DMS153 treated with DMSO at 0.1 percent for 48 hours (cell line): ENCODE data around the gene C10orf105.

Experiments used
- DNase-seq: peaks from one replicate; lab custom pipeline; 2025; ENCODE audit not compliant: unreplicated experiment; lab: John Stamatoyannopoulos, UW

The C10orf105 gene

GRCh38 chr10:71717056-71717455 lies 2.5 kb downstream of the C10orf105 start:
- no peak for DNase-seq

GRCh38 chr10:71716426-71716825 lies 3.2 kb downstream of the C10orf105 start:
- DNase-seq, result no peak

GRCh38 chr10:71715860-71716259 lies 3.7 kb downstream of the C10orf105 start:
- no peak for DNase-seq

- no peak for DNase-seq
These were observed 4.6 kb downstream of the C10orf105 start for GRCh38 chr10:71715026-71715425.

- no peak for DNase-seq
These were observed 5.0 kb downstream of the C10orf105 start for GRCh38 chr10:71714592-71714991.

- no peak for DNase-seq
These were observed 5.6 kb downstream of the C10orf105 start for GRCh38 chr10:71714031-71714410.

GRCh38 chr10:71713135-71714030 lies 6.2 kb downstream of the C10orf105 start:
- no peak for DNase-seq

- DNase-seq, result no peak
These were observed 6.9 kb downstream of the C10orf105 start for GRCh38 chr10:71712572-71713134.

- no peak for DNase-seq
These were observed 7.4 kb downstream of the C10orf105 start for GRCh38 chr10:71712170-71712569.

GRCh38 chr10:71711052-71711623 lies 8.4 kb downstream of the C10orf105 start:
- no peak for DNase-seq

GRCh38 chr10:71710519-71710918 lies 9.1 kb downstream of the C10orf105 start:
- DNase-seq, result no peak

- no peak for DNase-seq
These were observed 10.4 kb downstream of the C10orf105 start for GRCh38 chr10:71708897-71709882.

- no peak for DNase-seq
These were observed 11.3 kb downstream of the C10orf105 start for GRCh38 chr10:71708301-71708703.

GRCh38 chr10:71707240-71707789 lies 12.3 kb downstream of the C10orf105 start:
- DNase-seq, result no peak

GRCh38 chr10:71706216-71707121 lies 13.1 kb downstream of the C10orf105 start:
- no peak for DNase-seq

- DNase-seq, result no peak
These were observed 14.0 kb downstream of the C10orf105 start for GRCh38 chr10:71705582-71705981.

GRCh38 chr10:71704816-71705215 lies 14.8 kb downstream of the C10orf105 start:
- no peak for DNase-seq

- DNase-seq, result no peak
These were observed 16.0 kb downstream of the C10orf105 start for GRCh38 chr10:71703577-71703976.

- DNase-seq, result no peak
These were observed 18.0 kb downstream of the C10orf105 start for GRCh38 chr10:71701496-71702132.
